Loucy (cell line): ENCODE data around the gene SH3PXD2B.

Experiments used
- CTCF ChIP-seq: fragments of 200-600 bp; sonication (generic); conservative IDR thresholded peaks from 2 replicates; pipeline ENCODE4 v1.5.1; 2014; ENCODE audit warnings: mild to moderate bottlenecking, antibody characterized with exemption, low read length
- EZH2phosphoT487 ChIP-seq: fragments of 200-600 bp; IDR thresholded peaks from 2 replicates; pipeline ENCODE4 v1.6.1; 2018; ENCODE audit warnings: antibody characterized with exemption, mild to moderate bottlenecking, moderate library complexity, borderline replicate concordance

DNA sequence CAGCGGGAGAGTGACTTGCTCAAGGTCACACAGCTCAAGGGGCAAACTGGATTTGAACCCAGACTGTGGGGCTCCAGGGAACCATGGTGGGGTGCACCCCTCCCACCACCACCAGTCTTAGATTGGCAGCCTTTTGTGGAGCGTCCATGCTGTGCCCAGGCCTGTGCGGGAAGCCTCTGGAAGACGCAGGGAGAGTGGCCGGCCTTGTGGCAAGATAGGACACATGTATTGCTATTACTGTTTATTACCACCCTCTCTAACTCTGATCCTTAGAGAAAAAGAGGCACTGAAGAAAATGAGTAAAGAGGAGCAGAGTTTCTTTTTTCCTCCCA lies 25.4 kb upstream of the SH3PXD2B start:
- TF ChIP-seq CTCF: no peak
- no peak for TF ChIP-seq EZH2phosphoT487
